ENCODE data around the gene TTYH2.

Gene TTYH2

DNA sequence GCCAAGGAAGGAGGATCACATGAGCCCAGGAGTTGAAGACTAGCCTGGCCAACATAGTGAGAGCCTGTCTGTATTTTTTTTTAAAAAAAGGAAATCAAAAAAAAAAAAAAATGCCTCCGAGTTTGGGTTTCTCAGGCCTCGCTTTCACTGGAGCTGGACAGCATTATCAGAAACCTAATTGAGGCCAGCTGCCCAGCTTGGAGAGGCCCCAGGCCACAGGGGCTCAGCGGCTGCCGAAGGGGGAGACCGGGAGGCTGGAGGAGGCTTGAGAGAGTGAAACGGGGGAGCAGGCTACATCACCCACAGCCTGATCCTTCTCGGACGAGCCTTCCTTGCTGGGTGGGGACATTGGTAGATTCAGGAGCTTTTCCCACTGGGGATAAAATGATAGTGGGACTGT is 5.1 kb downstream of the TTYH2 start:
- Histone ChIP-seq H3K4me1 (peaks cover 3% of the 10 kb centered on the region; the same call in 1 of the 2 replicates), H3K27me3 (no peaks in the 10 kb centered on the region), H3K4me3 (ENCODE audit: low read depth, low read length) (no peak overlapping the region), H3K36me3 (peaks cover 6% of the 10 kb centered on the region; the same call in 1 of the 2 replicates), H3K9me3 (no peaks in the 10 kb centered on the region)
- no peak for DNase-seq
- TF ChIP-seq, protein P1, sequence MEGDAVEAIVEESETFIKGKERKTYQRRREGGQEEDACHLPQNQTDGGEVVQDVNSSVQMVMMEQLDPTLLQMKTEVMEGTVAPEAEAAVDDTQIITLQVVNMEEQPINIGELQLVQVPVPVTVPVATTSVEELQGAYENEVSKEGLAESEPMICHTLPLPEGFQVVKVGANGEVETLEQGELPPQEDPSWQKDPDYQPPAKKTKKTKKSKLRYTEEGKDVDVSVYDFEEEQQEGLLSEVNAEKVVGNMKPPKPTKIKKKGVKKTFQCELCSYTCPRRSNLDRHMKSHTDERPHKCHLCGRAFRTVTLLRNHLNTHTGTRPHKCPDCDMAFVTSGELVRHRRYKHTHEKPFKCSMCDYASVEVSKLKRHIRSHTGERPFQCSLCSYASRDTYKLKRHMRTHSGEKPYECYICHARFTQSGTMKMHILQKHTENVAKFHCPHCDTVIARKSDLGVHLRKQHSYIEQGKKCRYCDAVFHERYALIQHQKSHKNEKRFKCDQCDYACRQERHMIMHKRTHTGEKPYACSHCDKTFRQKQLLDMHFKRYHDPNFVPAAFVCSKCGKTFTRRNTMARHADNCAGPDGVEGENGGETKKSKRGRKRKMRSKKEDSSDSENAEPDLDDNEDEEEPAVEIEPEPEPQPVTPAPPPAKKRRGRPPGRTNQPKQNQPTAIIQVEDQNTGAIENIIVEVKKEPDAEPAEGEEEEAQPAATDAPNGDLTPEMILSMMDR (IDR thresholded peaks at IDR 0.05; ENCODE audit: low read depth, low read length) = no peak

DNA sequence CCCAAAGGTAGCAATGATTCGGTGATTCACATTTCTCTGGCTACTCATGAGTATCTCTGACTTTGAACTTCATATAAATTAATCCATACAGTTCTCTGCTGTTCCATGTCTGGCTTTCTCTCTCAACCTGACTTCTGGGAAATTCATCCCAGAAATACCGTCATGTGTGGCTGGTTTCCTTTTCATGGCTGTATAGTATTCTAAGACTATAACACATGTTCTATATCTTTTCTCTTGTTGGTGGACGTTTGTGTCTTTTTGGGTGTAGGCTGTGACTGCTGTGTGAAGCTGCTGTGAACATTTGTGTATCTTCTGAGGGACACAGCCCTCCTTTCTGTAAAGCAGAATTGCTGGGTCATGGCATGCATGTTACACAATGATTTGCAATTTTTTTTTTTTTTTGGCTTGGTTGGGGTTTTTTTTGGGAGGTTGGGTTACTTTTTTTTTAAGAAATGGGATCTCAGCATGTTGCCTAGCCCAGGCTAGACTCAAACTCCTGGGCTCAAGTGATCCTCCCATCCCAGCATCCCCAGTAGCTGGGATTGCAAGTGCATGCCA is 6.3 kb downstream of the TTYH2 start:
- Histone ChIP-seq H3K4me1 (no peaks in the 10 kb centered on the region), H3K36me3 (peaks cover 12% of the 10 kb centered on the region), H3K9me3 (no peaks in the 10 kb centered on the region), H3K4me3 (ENCODE audit: low read depth, low read length) (no peak overlapping the region), H3K27me3 (no peaks in the 10 kb centered on the region)
- TF ChIP-seq, protein P1 (IDR thresholded peaks at IDR 0.05; ENCODE audit: low read depth, low read length) = no peak
- no peak for DNase-seq

DNA sequence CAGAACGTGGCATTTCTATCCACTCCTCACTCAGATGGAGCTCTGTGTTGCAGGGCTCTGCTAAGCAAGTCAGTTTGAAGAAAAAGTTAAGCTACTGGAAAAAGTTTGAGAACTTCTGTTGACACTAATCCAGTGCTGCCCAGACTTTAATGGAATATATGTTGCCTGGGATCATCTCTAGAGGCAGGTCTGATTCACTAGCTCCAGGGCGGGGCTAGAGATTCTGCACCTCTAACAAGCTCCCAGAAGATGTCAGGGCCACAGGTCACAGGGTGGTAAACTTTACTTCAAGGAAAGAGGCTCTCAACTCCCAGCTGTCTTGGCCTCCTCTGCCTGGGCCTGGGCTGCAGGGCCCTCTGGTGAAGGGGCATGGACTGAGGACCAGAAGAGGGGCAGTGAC is 6.8 kb downstream of the TTYH2 start:
- no peak for DNase-seq
- no peak overlapping the region for H3K4me3 ChIP-seq (ENCODE audit: low read depth, low read length)
- no peaks in the 10 kb centered on the region for H3K9me3 ChIP-seq
- TF ChIP-seq, protein P1 (IDR thresholded peaks at IDR 0.05; ENCODE audit: low read depth, low read length) = no peak
- peaks cover 12% of the 10 kb centered on the region for H3K36me3 ChIP-seq
- H3K27me3 ChIP-seq = no peaks in the 10 kb centered on the region
- H3K4me1 ChIP-seq = no peaks in the 10 kb centered on the region

DNA sequence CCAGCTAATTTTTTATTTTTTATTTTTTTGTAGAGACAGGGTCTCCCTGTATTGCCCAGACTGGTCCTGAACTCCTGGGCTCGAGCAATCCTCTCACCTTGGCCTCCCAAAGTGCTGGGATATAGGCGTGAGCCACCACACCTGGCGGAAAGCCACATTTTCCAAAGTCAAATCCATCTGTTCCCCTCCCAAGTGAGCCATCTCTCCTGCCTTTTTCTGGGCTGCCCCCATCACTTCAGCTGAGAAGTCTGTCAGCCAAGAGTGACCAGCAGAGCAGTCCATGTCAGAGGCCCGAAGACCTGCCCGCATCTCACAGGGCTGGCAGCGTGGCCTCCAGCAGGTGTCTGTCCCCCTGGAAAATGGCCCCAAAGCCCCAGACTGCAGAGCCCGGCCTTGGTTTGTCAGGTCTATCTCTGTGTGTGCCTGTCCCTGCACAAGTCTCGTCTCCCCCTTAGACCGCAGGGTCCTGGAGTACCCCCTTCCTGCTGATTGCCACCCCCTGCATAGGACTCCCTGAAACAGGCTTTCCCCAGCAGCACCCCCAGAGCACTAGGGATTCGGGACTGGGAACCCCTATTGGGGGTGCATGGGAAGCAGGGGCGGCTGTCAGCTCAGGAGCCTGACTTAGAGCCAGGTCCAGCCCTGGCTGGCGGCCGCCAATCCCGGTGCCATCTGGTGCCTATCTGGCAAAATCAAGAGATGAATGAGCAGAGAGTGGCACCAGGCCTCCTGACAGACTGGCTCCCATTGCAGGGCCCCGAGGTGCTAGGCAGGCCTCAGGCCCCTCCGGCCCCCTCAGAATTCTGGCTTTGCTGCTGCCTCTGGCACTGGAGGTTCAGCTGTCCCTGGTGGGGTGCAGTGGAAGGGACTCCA is 7.8 kb downstream of the TTYH2 start:
- Histone ChIP-seq H3K9me3 (no peaks in the 10 kb centered on the region), H3K36me3 (peaks cover 12% of the 10 kb centered on the region), H3K4me1 (no peaks in the 10 kb centered on the region), H3K27me3 (no peaks in the 10 kb centered on the region), H3K4me3 (ENCODE audit: low read depth, low read length) (no peak overlapping the region)
- TF ChIP-seq, protein P1 (IDR thresholded peaks at IDR 0.05; ENCODE audit: low read depth, low read length) = no peak
- DNase-seq = no peak

DNA sequence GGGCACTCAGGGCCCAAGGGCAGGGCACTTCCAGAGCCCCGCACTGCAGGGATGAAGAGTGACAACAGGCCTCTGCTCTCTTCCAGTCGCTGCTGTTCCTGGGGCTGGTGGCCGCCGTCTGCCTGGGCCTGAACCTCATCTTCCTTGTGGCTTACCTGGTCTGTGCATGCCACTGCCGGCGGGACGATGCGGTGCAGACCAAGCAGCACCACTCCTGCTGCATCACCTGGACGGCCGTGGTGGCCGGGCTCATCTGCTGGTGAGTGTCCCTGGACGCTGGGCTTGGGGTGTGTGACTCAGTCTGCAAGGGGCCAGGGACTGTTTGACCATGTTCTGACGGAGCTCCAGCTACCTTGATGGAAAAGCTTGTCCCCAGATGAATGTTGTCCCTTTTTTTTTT is 9.0 kb downstream of the TTYH2 start:
- Histone ChIP-seq H3K36me3 (peaks cover 6% of the 10 kb centered on the region), H3K4me1 (no peaks in the 10 kb centered on the region), H3K9me3 (no peaks in the 10 kb centered on the region), H3K27me3 (no peaks in the 10 kb centered on the region), H3K4me3 (ENCODE audit: low read depth, low read length) (no peak overlapping the region)
- no peak for DNase-seq
- TF ChIP-seq, protein P1 (IDR thresholded peaks at IDR 0.05; ENCODE audit: low read depth, low read length) = no peak

DNA sequence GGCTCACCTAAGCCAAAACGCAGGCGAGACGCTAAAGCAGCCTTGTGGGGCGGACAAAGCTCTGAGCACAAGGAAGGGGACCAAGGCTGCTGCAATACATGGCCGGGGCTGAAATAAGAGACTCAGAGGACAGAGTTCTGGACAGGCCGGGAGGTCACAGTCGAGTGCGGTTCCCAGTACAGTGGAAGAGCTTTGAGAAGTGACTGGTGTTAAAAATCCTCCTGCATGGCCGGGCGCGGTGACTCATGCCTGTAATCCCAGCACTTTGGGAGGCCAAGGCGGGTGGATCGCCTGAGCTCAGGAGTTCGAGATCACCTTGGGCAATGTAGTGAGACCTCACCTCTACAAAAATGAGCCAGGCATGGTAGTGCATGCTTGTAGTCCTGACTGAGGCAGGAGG is 10.5 kb downstream of the TTYH2 start:
- H3K9me3 ChIP-seq = no peaks in the 10 kb centered on the region
- no peak for DNase-seq
- TF ChIP-seq, protein P1 (IDR thresholded peaks at IDR 0.05; ENCODE audit: low read depth, low read length) = no peak
- no peaks in the 10 kb centered on the region for H3K27me3 ChIP-seq
- H3K36me3 ChIP-seq = peaks cover 5% of the 10 kb centered on the region
- no peaks in the 10 kb centered on the region for H3K4me1 ChIP-seq
- no peak overlapping the region for H3K4me3 ChIP-seq (ENCODE audit: low read depth, low read length)
